PC-9 (cell line): Measurements from ENCODE around the gene ALDH3B2. TPM values are rescaled to one million over a fixed set of nuclear protein-coding genes. Genes with fewer than 3 reads are reported as not detected.
"Not testable (repeated sequence)": the region's sequence is repeated elsewhere in the genome, so short reads cannot be mapped to it uniquely, and the experiment has no call there.

Source experiments
- BruUV-seq: library from RNA; stranded (reverse); fragments of 400-500 nt; replicated peaks from 2 replicates; lab custom pipeline; 2021; lab: Mats Ljungman, UMichigan
- CTCF ChIA-PET: fragments of 300-600 bp; sonication (Branson Sonifier 250); formaldehyde crosslinking; loops from one replicate; lab custom pipeline; 2022; ENCODE audit warnings: antibody characterized with exemption; lab: Charles Lee
- POLR2A ChIA-PET: fragments of 300-600 bp; sonication (Branson Sonifier 250); formaldehyde crosslinking; loops from one replicate; lab custom pipeline; 2022; ENCODE audit warnings: antibody characterized with exemption; ENCODE audit not compliant: unreplicated experiment; lab: Charles Lee
- DNase-seq, 2 experiments: peaks; one replicate each; pipeline versions ENCODE4 v3.0.0 to v3.0.0-alpha.2; 2015 to 2022; ENCODE audit warnings: mixed read lengths in 1 of 2
- H2AFZ ChIP-seq: fragments of 200-600 bp; sonication (generic); 2 replicates; pipeline ENCODE4 v1.8.1; 2017; ENCODE audit warnings: antibody characterized with exemption
- H3F3A ChIP-seq: fragments of 200-600 bp; sonication (generic); 2 replicates; pipeline ENCODE4 v1.8.1; 2017; ENCODE audit warnings: antibody characterized with exemption, mild to moderate bottlenecking, low read depth; ENCODE audit not compliant: insufficient read depth
- H3K27ac ChIP-seq: fragments of 200-600 bp; sonication (generic); 2 replicates; pipeline ENCODE4 v1.6.1; 2016; ENCODE audit warnings: mixed run types
- H3K27me3 ChIP-seq: fragments of 200-600 bp; sonication (generic); 2 replicates; pipeline ENCODE4 v1.6.1; 2016; ENCODE audit warnings: low read depth, mixed run types; ENCODE audit not compliant: insufficient read depth
- H3K36me3 ChIP-seq: fragments of 200-600 bp; sonication (generic); 2 replicates; pipeline ENCODE4 v1.6.1; 2016; ENCODE audit warnings: low read depth, mixed run types
- H3K4me1 ChIP-seq: fragments of 200-600 bp; sonication (generic); replicated peaks from 2 replicates; pipeline ENCODE4 v1.6.1; 2016; ENCODE audit warnings: mixed run types; ENCODE audit not compliant: insufficient read depth
- H3K4me2 ChIP-seq: fragments of 200-600 bp; sonication (generic); 2 replicates; pipeline ENCODE4 v1.6.1; 2017; ENCODE audit warnings: mixed run types
- H3K4me3 ChIP-seq: fragments of 200-600 bp; sonication (generic); 2 replicates; pipeline ENCODE4 v1.6.1; 2016; ENCODE audit warnings: mixed run types
- H3K79me2 ChIP-seq: fragments of 200-600 bp; sonication (generic); 2 replicates; pipeline ENCODE4 v1.6.1; 2017; ENCODE audit warnings: low read depth, mixed run types
- H3K9me2 ChIP-seq: fragments of 200-600 bp; sonication (generic); 2 replicates; pipeline ENCODE4 v1.8.1; 2017; ENCODE audit warnings: mild to moderate bottlenecking; ENCODE audit not compliant: insufficient read depth
- H3K9me3 ChIP-seq: fragments of 200-600 bp; sonication (generic); 2 replicates; pipeline ENCODE4 v1.8.1; 2016; ENCODE audit warnings: low read depth; ENCODE audit not compliant: insufficient read depth
- H4K20me1 ChIP-seq: fragments of 200-600 bp; sonication (generic); 2 replicates; pipeline ENCODE4 v1.8.1; 2017; ENCODE audit not compliant: insufficient read depth
- CTCF ChIP-seq: fragments of 200-600 bp; sonication (generic); conservative IDR thresholded peaks from 2 replicates; pipeline ENCODE4 v1.6.1; 2017; ENCODE audit warnings: mixed run types, antibody characterized with exemption, mild to moderate bottlenecking, moderate library complexity
- EZH2 ChIP-seq: fragments of 200-600 bp; sonication (generic); IDR thresholded peaks from 2 replicates; pipeline ENCODE4 v1.8.0; 2017; ENCODE audit warnings: antibody characterized with exemption, low read depth
- intact Hi-C: fragments of 100-400 bp; cut with micrococcal nuclease; formaldehyde crosslinking; loops from one replicate; pipeline ENCODE4 v1.10.0; 2022; ENCODE audit not compliant: unreplicated experiment
- total RNA-seq: library from RNA; stranded (reverse); gene quantifications from 2 replicates; pipeline ENCODE4 v1.2.3, GENCODE V29; 2021

The ALDH3B2 gene
- total RNA-seq, 1 experiment from 2014 or later = 9.8 TPM

DNA sequence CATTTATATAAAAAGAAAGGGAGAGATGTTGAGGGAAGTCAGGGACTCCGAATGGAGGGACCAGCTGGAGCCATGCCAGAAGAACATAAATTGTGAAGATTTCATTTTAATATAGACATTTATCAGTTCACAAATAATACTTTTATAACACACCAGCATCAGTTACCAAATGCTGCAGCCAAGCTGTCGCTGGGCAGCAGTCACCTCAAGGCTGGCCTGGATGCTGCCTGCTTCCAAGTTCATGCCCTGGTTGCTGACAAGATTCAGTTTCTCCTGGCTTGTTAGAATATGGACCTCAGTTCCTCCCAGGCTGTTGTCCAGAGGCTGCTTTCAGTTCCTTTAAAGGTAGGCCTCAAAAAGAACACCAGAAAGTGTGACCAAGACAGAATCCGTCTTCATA lies 30.8 kb upstream of the ALDH3B2 start:
- ChIA-PET CTCF (no interaction called here), POLR2A (interaction anchor here (0.7 kb wide), 1 partner anchor 21 kb away, joined by 11 read pairs; no protein-coding TSS in a partner anchor)
- TF ChIP-seq EZH2 (no peak), CTCF (no peak)
- no peak for DNase-seq
- H4K20me1 ChIP-seq = no peaks in the 10 kb centered on the region
- no peaks in the 10 kb centered on the region for H3K27me3 ChIP-seq
- H3K4me1 ChIP-seq = peaks cover 44% of the 10 kb centered on the region
- no peaks in the 10 kb centered on the region for H3K79me2 ChIP-seq
- intact Hi-C loops = no loop called here
- no peak overlapping the region for H3K27ac ChIP-seq
- BruUV-seq = no TSS peak
- no peak overlapping the region for H2AFZ ChIP-seq
- no peaks in the 10 kb centered on the region for H3K36me3 ChIP-seq
- H3K4me2 ChIP-seq = no peak overlapping the region
- no peaks in the 10 kb centered on the region for H3K9me2 ChIP-seq
- no peaks in the 10 kb centered on the region for H3K9me3 ChIP-seq
- no peak overlapping the region for H3K4me3 ChIP-seq
- peaks cover 29% of the 10 kb centered on the region for H3F3A ChIP-seq

- no peaks in the 10 kb centered on the region for H3K9me3 ChIP-seq
- H3K27me3 ChIP-seq = no peaks in the 10 kb centered on the region
- H3K4me2 ChIP-seq = no peak overlapping the region
- peaks cover 45% of the 10 kb centered on the region for H3K4me1 ChIP-seq
- H3K79me2 ChIP-seq = no peaks in the 10 kb centered on the region
- intact Hi-C loops = no loop called here
- no peaks in the 10 kb centered on the region for H3K36me3 ChIP-seq
- H3F3A ChIP-seq = peaks cover 29% of the 10 kb centered on the region
- no peaks in the 10 kb centered on the region for H3K9me2 ChIP-seq
- no TSS peak for BruUV-seq
- H3K27ac ChIP-seq = no peak overlapping the region
- no peak overlapping the region for H2AFZ ChIP-seq
- no peaks in the 10 kb centered on the region for H4K20me1 ChIP-seq
- DNase-seq = no peak
- H3K4me3 ChIP-seq = no peak overlapping the region
- ChIA-PET POLR2A (interaction anchor here (0.7 kb wide), 1 partner anchor 21 kb away, joined by 11 read pairs; no protein-coding TSS in a partner anchor), CTCF (no interaction called here)
- TF ChIP-seq CTCF = no peak
- no peak for TF ChIP-seq EZH2
These were observed 30.1 kb upstream of the ALDH3B2 start for GRCh38 chr11:67704524-67704923.

DNA sequence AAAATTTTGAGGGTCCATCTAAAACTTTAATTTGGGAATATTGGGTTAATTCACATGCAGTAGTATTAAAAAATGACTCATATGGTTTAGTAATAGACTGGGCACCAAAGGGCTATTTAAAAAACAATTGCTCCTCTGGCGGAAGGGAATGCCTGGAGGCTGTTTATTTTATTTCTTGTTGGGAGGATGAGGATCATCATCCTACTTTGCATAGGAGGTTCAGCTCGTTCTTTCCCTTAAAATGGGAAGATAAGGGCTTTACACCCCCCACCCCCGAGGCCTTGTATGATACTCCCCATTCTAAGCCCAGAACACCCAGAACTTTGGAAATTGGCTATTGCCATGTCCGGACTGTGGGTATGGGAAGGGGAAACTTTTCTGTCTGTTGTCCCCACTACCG lies 29.3 kb upstream of the ALDH3B2 start:
- H3K4me3 ChIP-seq, H3K27me3 ChIP-seq, H3K36me3 ChIP-seq, POLR2A ChIA-PET, H2AFZ ChIP-seq, H4K20me1 ChIP-seq, H3K9me2 ChIP-seq, H3K79me2 ChIP-seq, H3K9me3 ChIP-seq, BruUV-seq, CTCF ChIA-PET, intact Hi-C loops: not testable (repeated sequence)
- H3K4me2 ChIP-seq = peak overlapping the region; percentile 27
- H3F3A ChIP-seq = peaks cover 29% of the 10 kb centered on the region
- peak in 1 of 2 experiments; percentile 74 for DNase-seq
- H3K27ac ChIP-seq = peak overlapping the region; percentile 6
- peaks cover 47% of the 10 kb centered on the region for H3K4me1 ChIP-seq
